Measurements from ENCODE around the gene FGGY. TPM values are rescaled to one million over a fixed set of nuclear protein-coding genes. Genes with fewer than 3 reads are reported as not detected.

FGGY gene
- total RNA-seq, 1 donor from 2014 or later: 9.0 TPM

- TF ChIP-seq, protein P1, sequence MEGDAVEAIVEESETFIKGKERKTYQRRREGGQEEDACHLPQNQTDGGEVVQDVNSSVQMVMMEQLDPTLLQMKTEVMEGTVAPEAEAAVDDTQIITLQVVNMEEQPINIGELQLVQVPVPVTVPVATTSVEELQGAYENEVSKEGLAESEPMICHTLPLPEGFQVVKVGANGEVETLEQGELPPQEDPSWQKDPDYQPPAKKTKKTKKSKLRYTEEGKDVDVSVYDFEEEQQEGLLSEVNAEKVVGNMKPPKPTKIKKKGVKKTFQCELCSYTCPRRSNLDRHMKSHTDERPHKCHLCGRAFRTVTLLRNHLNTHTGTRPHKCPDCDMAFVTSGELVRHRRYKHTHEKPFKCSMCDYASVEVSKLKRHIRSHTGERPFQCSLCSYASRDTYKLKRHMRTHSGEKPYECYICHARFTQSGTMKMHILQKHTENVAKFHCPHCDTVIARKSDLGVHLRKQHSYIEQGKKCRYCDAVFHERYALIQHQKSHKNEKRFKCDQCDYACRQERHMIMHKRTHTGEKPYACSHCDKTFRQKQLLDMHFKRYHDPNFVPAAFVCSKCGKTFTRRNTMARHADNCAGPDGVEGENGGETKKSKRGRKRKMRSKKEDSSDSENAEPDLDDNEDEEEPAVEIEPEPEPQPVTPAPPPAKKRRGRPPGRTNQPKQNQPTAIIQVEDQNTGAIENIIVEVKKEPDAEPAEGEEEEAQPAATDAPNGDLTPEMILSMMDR (IDR thresholded peaks at IDR 0.05): no peak
- Mint-ChIP-seq H3K9me3 (ENCODE audit: low read depth) (no peaks in the 10 kb centered on the region), H3K27me3 (ENCODE audit: low read depth) (no peaks in the 10 kb centered on the region), H3K4me1 (ENCODE audit: low read depth) (peaks cover 5% of the 10 kb centered on the region), H3K36me3 (ENCODE audit: low read depth) (no peaks in the 10 kb centered on the region), H3K4me3 (ENCODE audit: unreplicated experiment) (no peak overlapping the region), H3K27ac (ENCODE audit: unreplicated experiment) (no peak overlapping the region)
- no peak for DNase-seq (ENCODE audit: low spot score)
Observed at GRCh38 chr1:59601041-59601441, 304.1 kb downstream of the FGGY start.

GRCh38 chr1:59601811-59602210 lies 304.9 kb downstream of the FGGY start:
- no peaks in the 10 kb centered on the region for H3K27me3 Mint-ChIP-seq (ENCODE audit: low read depth)
- H3K36me3 Mint-ChIP-seq (ENCODE audit: low read depth): no peaks in the 10 kb centered on the region
- H3K27ac Mint-ChIP-seq (ENCODE audit: unreplicated experiment): no peak overlapping the region
- peaks cover 5% of the 10 kb centered on the region for H3K4me1 Mint-ChIP-seq (ENCODE audit: low read depth)
- no peaks in the 10 kb centered on the region for H3K9me3 Mint-ChIP-seq (ENCODE audit: low read depth)
- TF ChIP-seq, protein P1 (IDR thresholded peaks at IDR 0.05): no peak
- DNase-seq (ENCODE audit: low spot score): no peak
- no peak overlapping the region for H3K4me3 Mint-ChIP-seq (ENCODE audit: unreplicated experiment)

GRCh38 chr1:59604191-59604590 lies 307.3 kb downstream of the FGGY start:
- Mint-ChIP-seq H3K27ac (ENCODE audit: unreplicated experiment) (no peak overlapping the region), H3K4me1 (ENCODE audit: low read depth) (peaks cover 5% of the 10 kb centered on the region), H3K9me3 (ENCODE audit: low read depth) (peaks cover 5% of the 10 kb centered on the region), H3K27me3 (ENCODE audit: low read depth) (no peaks in the 10 kb centered on the region), H3K36me3 (ENCODE audit: low read depth) (peaks cover 9% of the 10 kb centered on the region), H3K4me3 (ENCODE audit: unreplicated experiment) (no peak overlapping the region)
- no peak for DNase-seq (ENCODE audit: low spot score)
- TF ChIP-seq, protein P1 (IDR thresholded peaks at IDR 0.05): no peak

GRCh38 chr1:59605184-59605583 lies 308.3 kb downstream of the FGGY start:
- H3K9me3 Mint-ChIP-seq (ENCODE audit: low read depth): peaks cover 8% of the 10 kb centered on the region
- peaks cover 14% of the 10 kb centered on the region for H3K36me3 Mint-ChIP-seq (ENCODE audit: low read depth)
- H3K4me3 Mint-ChIP-seq (ENCODE audit: unreplicated experiment): no peak overlapping the region

DNA sequence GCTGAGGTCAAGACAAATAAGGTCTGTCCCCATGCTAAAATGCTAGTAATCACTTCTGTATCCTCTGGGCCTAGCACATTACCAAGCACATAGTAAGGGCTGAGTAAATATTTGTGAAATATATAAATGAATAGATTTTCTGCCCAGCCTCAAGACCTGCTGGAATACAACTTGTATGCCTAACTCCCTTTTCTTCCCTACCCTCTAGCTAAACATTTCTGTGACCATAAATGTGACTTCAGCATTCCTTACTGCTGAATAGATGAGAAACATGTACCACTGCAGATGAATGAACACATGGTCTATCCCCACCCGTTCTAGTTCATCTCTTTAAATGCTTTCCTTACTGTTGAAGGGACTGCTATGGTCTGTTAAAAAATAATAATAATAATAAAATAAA lies 308.9 kb downstream of the FGGY start:
- Mint-ChIP-seq H3K9me3 (ENCODE audit: low read depth) (peaks cover 11% of the 10 kb centered on the region), H3K4me3 (ENCODE audit: unreplicated experiment) (no peak overlapping the region), H3K4me1 (ENCODE audit: low read depth) (peaks cover 5% of the 10 kb centered on the region), H3K27me3 (ENCODE audit: low read depth) (no peaks in the 10 kb centered on the region), H3K36me3 (ENCODE audit: low read depth) (peaks cover 17% of the 10 kb centered on the region), H3K27ac (ENCODE audit: unreplicated experiment) (no peak overlapping the region)
- no peak for DNase-seq (ENCODE audit: low spot score)
- TF ChIP-seq, protein P1 (IDR thresholded peaks at IDR 0.05): no peak

More at GRCh38 chr1:59605184-59605583, 308.3 kb downstream of the FGGY start:
- DNase-seq (ENCODE audit: low spot score): no peak
- TF ChIP-seq, protein P1 (IDR thresholded peaks at IDR 0.05): no peak
- Mint-ChIP-seq H3K27ac (ENCODE audit: unreplicated experiment) (no peak overlapping the region), H3K4me1 (ENCODE audit: low read depth) (peaks cover 5% of the 10 kb centered on the region), H3K27me3 (ENCODE audit: low read depth) (no peaks in the 10 kb centered on the region)

All from chondrocyte (in vitro differentiated cells).